HEK293T (cell line): ENCODE results near the gene NEUROD4.

ENCODE experiments used
- ELF4 ChIP-seq: fragments of 450-650 bp; IDR thresholded peaks from 2 replicates; pipeline ENCODE4 v1.6.1; 2017; ENCODE audit warnings: antibody characterized with exemption
- HDGF ChIP-seq: fragments of 450-650 bp; IDR thresholded peaks from 2 replicates; pipeline ENCODE4 v1.6.1; 2017; ENCODE audit warnings: antibody characterized with exemption, borderline replicate concordance
- SP1 ChIP-seq: fragments of 450-650 bp; IDR thresholded peaks from 2 replicates; pipeline ENCODE4 v1.6.1; 2017
- TARDBP ChIP-seq: fragments of 450-650 bp; IDR thresholded peaks from 2 replicates; pipeline ENCODE4 v1.6.1; 2016

GRCh38 chr12:55039395-55040354 is 19.9 kb downstream of the NEUROD4 start:
- no peak for TF ChIP-seq ELF4
- no peak for TF ChIP-seq TARDBP
- no peak for TF ChIP-seq HDGF
- TF ChIP-seq SP1 = no peak
